ENCODE measurements around the gene DOCK6.
A peak's percentile ranks its signal among the peaks of the same experiment; 100 is the strongest.
"Not testable (repeated sequence)": the region's sequence is repeated elsewhere in the genome, so short reads cannot be mapped to it uniquely, and the experiment has no call there.

DOCK6 gene

DNA sequence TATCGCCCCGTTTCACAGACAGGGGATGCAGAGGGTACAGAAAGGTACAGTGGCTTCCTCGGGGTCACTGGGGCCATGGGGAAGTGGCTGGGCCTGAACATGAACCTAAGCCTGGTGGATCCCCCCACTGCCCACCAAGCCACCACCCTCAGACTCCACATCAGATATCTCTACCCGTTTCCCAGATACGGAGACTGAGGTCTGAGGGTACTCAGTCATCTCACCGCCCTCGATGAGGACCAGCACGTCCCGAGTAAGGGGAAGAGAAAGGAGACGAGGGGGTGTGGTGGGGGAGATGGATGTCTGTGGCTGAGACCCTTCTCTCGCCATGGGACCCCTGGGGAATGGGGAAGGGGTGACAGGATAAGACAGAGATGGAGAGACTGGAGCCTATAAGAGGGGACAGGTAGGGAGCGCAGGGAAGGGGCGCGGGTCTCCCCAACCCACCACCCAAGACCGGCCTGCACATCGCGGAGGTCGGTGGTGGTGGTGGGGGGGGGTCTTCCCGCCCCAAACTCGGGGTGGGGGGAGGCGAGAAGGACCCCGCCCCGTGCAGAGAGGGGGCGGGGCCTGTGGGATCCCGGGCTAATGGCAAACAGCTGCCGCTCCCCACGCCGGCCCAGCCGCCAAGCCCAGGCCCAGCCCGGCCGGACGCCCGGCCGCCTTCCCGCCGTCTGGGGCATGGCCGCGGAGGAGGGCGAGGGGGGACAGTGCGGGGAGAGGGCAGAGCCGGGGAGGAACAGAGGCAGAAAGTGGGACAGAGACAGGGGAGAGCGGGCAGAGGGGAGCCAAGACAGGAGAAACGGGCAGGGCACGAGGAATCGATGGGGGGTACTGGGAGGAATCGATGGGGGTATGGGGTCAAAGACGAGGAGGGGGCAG lies 65.7 kb downstream of the DOCK6 start:
- no peak for DNase-seq (ENCODE audit: low spot score)

DNA sequence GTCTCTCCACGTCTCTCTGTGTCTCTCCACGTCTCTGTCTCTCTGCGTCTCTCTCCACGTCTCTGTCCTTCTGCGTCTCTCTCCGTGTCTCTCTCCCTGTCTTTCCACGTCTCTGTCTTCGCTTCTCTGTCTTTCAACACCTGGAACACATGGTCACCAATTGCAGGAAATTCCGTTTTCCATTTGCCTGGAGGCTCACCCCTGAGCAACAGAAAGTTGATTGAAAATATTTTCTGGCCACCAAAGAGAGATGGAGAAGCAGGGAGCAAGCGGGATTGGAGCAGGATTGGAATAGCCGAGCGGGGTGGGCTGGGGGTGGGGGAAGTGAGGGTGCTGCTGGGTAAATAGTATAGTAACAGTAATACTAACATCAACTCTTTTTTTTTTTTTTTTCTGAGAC lies 66.6 kb downstream of the DOCK6 start:
- no peak for DNase-seq (ENCODE audit: low spot score)

DNA sequence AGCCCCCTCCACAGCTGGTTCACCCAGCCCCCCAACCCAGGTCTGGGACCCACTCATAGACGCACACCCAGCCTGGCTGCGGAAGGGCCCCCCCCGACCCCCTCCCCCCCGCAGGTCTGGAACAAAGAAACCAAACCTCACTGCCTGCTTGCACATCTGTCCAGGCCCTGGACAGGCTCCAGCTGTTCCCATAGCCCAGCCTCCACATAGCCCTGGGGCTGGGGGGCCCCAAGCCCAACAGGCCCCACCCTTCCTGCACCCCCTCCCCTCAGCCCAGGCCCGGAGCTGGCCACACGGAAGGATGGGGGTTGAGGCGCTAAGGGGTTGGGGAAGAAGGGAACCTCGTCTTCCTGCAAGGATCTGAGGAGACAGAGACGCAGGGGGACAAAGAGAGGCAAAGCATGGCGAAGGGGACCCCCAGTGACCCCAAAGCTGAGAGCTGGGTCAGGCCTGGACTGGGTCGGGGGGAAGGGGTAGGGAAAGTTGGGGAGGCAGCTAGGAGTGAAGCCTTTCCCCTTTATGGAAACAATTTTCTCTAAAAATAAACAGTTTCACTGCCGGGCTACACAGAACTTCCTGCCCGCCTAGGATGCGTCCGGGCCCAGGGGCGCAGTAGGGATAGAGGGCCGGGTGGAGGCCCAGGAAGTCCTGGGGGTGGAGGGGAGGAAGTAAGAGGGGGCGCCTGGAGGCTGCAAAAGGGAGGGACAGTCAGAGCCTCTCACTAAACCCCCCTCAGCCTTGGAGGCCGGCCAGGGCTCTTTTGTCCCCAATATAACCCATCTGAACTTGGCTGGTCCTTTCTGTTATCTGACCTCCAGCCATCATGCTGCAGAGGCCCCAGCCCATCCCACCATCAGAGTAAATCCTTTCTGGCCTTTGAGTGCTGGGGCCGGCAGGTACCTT lies 67.4 kb downstream of the DOCK6 start:
- DNase-seq (ENCODE audit: low spot score): no peak

DNA sequence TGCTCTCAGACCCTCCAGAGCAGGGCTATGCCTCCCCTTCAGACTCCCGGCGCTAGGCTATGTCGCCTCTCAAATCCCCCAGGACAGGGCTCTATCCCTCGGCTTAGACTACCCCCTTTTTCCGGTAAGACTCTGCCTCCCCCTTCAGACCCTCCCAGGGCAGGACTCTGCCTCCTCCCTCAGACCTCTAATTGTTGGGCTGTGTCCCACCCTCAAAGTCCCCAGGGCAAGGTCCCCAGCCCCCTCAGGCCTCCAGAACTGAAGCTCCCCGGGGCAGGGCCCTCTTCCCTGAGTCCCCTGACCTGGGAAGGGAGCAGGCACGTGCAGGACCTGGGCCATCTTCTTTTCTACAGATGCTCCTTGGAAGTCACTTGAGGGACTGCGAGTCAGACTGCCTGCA lies 68.2 kb downstream of the DOCK6 start:
- DNase-seq (ENCODE audit: low spot score): no peak

DNA sequence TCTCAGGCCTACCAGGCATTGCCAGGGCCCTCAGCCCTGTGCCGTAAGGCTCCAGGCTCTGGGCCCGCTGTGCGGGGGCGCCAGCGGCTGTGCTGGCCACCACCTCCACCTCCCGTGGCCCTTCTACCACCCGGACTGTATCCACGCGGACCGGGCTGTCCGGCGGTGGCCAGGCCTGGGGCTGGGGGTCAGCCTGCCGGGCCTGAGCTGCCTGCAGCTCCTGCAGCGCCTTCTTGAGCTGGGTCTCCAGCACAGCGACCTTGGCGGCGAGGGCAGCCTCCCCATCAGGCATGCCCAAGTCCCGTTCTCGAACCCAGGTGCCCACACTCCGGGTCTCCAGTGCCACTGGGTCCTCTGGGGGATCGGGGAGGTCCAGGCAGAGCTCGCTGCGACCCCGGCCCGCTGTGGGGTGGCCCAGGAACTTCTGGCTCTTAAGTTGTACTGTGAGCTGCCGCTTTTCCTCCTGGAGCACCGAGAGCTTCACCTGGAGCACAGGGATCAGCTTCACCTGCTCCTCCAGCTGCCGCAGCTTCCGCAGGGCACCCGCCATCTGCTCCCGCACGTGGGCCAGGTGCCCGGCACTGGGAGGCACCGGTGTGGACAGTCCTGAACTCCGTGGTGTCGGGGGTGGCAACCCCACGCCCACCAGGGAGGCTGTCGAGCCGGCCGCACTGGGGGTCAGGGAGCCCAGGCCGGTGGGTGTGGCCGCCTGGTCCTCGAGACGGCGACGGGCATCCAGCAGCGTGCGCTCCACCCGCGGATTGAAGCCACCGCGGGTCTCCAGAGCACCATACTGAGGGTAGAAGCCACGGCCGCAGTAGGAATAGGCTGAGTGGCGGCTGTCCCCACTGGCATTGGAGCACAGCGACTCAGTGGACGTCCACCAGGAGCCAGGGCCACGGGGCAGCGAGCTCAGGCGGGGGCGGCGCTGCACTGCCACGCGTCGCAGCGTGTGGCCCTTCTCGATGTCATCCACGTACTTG lies 69.1 kb downstream of the DOCK6 start:
- no peak for DNase-seq (ENCODE audit: low spot score)

DNA sequence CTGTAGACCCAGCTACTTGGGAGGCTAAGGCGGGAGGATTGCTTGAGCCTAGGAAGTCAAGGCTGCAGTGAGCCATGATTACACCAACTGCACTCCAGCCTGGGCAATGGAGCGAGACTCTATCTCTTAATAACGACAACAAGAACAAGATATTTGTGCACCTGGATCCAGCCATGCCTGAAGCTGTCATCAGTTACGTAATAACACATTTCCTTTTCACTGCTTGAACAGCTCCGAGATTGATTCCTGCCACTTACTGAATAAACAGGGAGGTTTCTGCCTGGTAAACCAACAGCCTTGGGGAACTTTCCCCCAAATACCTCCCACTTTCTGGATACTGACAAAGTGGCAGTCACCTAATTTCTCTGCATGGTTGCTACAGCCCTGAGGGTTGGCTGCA lies 70.4 kb downstream of the DOCK6 start:
- no peak for DNase-seq (ENCODE audit: low spot score)

DNA sequence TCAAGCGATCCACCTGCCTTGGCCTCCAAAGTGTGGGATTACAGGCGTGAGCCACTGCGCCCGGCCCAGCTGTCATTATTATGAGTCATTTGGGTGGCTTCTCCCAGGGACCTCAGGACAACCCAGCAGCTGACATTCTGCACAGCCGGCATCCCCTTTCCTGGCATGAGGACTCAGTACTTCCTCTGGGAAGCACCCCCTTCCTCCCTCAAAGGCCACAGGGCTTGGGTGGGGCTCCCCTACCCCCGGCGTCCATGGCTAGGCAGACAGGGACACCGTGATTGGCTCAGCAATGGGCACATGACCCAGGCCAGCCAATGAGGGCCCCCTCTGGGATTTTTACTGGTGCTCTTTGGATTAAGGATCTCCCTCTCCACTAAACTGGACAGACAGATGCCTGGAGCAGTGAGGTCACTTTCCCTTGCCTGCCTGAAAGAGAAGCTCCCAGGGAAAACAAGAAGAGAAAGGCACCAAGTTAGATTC lies 71.0 kb downstream of the DOCK6 start:
- peak; percentile 35 for DNase-seq (ENCODE audit: low spot score)

DNA sequence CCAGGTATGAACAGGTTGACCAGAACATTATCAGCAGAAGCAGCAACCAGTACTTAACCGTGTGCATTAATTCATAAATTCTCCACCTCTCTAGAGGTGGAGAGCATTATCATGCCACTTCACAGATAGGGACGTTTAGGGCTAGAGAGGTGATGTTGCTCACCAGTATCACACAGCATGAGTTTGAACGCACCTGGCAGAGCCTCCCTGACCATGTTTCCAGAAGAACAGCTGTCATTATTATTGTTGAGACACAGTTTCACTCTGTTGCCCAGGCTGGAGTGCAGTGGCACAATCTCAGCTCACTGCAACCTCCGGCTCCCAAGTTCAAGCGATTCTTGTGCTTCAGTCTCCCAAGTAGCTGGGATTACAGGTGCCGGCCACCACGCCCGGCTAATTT lies 71.8 kb downstream of the DOCK6 start:
- no peak for DNase-seq (ENCODE audit: low spot score)

DNA sequence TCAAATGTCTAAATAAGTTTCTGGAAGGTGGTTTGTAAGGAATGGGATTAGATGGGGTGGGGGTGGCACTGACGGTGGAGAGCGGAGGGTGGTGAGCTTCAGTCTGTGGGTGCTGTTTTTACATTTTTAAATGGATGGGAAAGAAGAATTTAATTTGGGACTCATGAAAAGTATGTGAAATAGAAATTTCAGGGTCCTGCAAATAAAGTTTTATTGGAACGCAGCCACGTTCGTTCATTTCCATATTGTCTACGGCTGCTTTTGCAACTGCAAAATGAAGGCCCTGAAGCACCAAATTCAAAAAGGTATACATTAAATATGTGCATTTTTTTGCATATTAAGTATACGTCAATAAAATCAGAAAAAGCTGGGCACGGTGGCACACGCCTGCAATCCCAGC lies 74.9 kb downstream of the DOCK6 start:
- no peak for DNase-seq (ENCODE audit: low spot score)

DNA sequence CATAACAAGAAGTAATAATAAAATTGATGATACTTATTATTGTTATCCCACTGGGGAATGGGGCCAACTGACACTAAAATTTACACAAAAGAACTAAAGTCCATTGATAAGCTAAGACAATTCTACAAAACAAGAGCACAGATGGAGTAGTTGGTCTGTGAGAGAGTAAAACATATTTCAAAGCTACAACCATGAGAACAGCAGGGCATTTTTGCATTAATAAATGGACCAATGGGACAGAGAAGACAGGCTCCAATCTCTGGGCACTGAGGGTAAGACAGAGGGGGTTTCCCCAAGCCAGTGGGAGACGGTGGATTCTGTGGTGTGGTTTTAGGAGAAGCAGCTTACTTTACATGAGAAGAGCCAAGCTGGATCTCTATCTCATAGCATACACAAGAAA lies 79.3 kb downstream of the DOCK6 start:
- no peak for DNase-seq (ENCODE audit: low spot score)

DNA sequence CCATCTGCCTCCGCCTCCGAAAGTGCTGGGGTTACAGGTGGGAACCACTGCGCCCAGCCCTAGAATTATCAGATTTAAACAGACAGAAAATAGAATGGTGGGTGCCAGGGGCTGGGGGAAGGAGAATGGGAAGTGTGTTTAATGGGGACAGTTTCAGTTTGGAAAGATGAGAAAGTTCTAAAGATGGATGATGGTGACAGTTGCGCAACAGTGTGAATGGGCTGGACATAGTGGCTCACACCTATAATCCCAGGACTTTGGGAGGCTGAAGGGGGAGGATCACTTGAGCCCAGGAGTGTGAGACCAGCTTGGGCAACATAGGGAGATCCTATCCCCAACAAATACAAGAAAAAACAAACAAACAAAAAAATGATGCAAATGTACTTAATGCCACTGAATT lies 80.8 kb downstream of the DOCK6 start:
- DNase-seq (ENCODE audit: low spot score): no peak

DNA sequence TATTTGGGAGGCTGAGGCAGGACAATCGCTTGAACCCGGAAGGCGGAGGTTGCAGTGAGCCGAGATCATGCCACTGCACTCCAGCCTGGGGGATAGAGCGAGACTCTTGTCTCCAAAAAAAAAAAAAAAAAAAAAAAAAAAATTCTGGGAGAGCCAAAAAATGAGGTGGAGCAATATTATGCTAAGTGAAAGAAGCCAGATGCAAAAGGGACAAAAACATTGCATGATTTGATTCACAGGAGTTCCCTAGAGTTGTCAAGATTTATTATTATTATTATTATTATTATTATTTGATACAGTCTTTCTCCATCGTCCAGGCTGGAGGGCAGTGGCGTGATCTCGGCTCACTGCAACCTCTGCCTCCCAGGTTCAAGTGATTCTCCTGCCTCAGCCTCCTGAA lies 81.3 kb downstream of the DOCK6 start:
- DNase-seq (ENCODE audit: low spot score): not testable (repeated sequence)

DNA sequence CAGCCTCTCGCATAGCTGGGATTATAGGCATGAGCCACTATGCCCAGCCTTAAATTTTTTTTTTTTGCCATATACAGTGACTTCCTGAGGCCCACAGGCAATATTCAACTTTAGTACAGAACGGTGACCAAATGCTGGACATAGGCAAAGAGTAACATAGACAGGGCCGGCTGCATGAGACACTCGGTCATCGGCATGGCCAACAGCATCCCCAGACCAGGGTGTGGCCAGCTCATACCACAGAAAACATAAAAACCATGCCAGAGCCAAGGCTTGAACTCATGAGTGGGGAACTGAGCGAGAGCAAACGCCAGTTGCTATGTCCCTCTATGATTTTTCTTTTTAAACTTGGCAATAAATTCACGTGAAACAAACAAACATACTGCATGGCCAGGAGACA lies 82.0 kb downstream of the DOCK6 start:
- no peak for DNase-seq (ENCODE audit: low spot score)

DNA sequence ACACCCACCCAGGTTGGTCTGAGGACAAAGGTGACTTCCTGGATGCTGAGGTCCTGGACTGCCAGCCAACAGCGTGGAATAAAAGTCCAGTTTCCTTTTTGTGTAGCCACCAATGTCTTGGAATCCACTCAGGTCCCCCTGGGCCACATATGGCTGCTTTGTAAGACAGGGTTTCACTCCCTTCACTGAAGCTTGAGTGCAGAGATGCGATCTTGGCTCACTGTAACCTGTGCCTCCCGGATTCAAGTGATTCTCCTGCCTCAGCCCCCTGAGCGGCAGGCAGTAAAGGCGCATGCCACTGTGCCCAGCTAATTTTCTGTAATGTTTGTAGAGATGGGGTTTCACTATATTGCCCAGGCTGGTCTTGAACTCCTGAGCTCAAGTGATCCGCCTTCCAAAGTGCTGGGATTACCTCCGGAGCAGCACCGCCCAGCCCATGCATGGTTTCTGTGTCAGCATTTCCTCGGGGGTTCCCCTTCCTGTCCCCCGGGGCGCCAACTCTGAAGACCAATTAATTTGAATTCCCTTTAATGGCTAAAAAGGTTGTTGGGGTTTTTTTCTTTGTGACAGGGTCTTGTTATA lies 82.5 kb downstream of the DOCK6 start:
- no peak for DNase-seq (ENCODE audit: low spot score)

DNA sequence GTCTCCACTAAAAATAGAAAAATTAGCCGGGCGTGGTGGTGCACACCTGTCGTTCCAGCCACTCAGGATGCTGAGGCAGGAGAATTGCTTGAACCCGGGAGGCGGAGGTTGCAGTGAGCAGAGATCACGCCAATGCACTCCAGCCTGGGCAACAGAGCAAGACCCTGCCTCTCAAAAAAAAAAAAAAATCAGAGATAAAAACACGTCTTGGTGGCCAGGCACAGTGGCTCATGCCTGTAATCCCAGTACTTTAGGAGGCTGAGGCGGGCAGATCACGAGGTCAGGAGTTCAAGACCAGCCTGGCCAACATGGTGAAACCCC lies 83.2 kb downstream of the DOCK6 start:
- not testable (repeated sequence) for DNase-seq (ENCODE audit: low spot score)

DNA sequence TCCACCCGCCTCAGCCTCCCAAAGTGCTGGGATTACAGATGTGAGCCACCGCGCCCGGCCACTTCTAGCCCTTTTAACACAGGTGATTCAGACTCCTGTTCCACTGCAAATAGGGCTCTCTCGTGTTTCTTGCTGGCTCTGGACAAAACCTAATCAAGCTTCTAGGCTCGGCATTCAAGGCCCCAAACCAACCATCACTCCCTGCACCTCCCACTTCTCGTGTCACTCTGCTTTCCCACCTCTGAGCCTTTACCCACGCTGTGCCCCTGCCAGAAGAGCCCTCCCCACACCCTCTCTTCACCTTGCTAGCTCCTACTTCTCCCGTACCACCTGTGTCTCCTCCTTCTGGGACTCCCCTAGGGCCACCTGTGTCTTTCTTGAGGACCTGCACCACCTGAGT lies 84.7 kb downstream of the DOCK6 start:
- no peak for DNase-seq (ENCODE audit: low spot score)

DNA sequence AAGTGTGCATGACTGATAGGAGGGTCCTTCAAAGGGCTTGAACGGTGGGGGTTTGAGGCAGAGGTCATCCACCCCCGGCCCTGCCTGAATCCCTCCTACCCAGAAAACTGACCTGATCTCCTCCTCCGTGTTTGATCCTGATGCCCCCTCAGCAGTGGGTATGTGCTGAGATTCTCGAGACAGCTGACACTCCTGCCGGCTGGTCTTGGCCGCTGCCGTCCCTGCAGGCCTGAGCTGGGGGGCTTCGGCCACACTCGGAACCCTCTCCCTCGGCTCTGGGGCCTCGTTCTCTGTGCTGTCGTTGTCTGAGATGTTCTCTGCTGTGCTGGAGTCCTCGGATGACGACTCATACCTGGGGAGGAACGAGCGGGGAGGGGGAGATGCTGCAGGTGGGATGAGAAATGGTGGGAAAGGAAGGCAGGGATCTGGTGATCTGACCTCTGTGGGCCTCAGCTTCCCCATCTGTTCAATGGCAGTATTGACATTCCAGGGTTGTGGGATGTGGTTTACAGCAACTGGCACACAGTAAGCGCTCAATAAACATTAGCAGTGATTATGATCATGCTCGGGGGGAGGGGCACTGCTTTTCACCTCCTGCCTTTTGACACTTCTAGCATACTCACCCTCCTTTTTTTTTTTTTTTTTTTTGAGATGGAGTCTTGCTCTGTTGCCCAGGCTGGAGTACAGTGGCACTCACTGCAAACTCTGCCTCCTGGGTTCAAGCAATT lies 85.7 kb downstream of the DOCK6 start:
- DNase-seq (ENCODE audit: low spot score): no peak

DNA sequence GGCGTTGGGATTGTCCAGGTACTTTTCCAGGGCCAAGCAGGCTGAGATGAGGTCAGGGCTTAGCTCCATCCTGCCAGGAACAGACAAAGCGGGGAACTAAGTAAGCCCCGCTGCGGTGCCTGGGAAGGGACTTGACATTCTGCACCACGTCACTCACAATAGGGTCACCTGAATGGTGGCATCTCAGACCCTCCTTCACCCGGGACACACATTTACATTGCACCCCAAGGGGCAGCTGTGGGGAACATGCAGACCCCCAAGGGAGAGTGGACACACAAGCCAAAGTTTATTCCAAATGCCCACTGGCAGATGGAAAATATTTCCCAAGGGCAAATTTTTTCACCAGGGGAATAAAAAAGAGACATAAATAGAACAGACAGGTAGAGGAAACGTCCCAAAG lies 86.4 kb downstream of the DOCK6 start:
- DNase-seq (ENCODE audit: low spot score): no peak

DNA sequence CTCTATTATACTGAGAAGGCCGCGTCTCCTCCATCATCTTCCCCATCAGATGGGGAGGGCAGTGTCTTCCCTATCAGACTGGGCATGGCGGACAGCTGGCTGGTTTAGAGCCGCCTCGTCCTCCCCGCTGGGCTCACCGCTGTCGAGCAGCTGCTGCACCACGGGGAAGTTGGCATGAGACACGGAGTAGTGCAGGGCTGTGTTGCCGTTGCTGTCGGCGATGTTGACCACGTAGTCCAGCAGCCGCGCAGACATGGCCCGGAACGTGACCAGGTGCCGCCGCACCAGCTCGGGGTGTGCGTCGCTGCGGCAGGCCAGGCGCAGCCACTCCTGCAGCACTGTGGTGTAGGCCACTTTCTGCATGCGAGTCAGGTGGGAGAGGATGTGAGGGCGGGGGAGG lies 88.0 kb downstream of the DOCK6 start:
- no peak for DNase-seq (ENCODE audit: low spot score)

DNA sequence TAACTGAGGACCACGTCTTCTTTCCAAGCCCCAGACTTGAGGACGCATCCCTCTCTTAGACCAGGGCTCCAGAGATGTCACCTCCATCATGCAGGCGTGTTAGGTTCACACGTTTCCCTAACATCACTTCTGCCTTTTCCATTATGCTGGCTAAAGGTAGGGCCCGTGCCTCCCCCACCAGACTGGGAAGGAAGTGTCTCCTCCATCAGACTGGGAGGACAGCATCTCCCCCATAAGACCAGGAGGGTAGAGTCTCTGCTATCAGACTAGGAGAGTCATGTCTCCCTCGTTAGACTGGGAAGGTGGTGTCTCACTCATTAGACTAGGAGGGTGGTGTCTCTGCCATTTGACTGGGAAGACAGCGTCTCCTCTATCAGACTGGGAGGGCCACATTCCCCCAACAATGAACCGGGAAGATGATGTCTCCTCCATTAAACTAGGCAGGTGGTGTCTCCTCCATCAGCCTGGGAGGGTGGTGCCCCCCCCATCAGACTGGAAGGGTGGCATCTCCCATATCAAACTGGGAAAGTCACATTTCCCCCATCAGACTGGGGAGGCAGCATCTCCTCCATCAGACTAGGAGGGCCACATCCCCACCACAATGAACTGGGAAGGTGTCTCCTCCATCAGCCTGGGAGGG lies 88.7 kb downstream of the DOCK6 start:
- no peak for DNase-seq (ENCODE audit: low spot score)

All from hematopoietic multipotent progenitor cell treated with erythropoietin and hydrocortisone succinate and interleukin-3 and kit ligand, for 15 days (in vitro differentiated cells).